Measurements from ENCODE around the gene GPR162. TPM values are rescaled to one million over a fixed set of nuclear protein-coding genes. Genes with fewer than 3 reads are reported as not detected.

Gene GPR162
- total RNA-seq, 1 experiment from 2014 or later = 6.1 TPM

- no peaks in the 10 kb centered on the region for H4K20me1 ChIP-seq (ENCODE audit: control insufficient read depth, insufficient read depth, insufficient read length)
- no peak overlapping the region for H3K56ac ChIP-seq (ENCODE audit: insufficient read length, low read depth, low read length)
- no CpG with 5 or more reads among the region's 2 CpGs for WGBS (ENCODE audit: extremely low coverage, insufficient read length, low lambda C conversion rate)
- no peak overlapping the region for H2AK5ac ChIP-seq (ENCODE audit: insufficient read length, low read length)
- H4K91ac ChIP-seq (ENCODE audit: insufficient read length, low read depth, low read length) = no peak overlapping the region
- H3K14ac ChIP-seq (ENCODE audit: insufficient read depth, low read length) = no peak overlapping the region
- no peak overlapping the region for H4K5ac ChIP-seq (ENCODE audit: insufficient read length, low read depth, low read length)
- peaks cover 50 to 89% (median 83%) of the 10 kb centered on the region in 3 experiments; a peak in 6 of 7 replicates for H3K36me3 Mint-ChIP-seq (ENCODE audit: insufficient read depth in 1 of 3, low read depth in 3 of 3)
- H2BK15ac ChIP-seq (ENCODE audit: low read depth, low read length) = no peak overlapping the region
- no peak overlapping the region for H3K9ac ChIP-seq (ENCODE audit: extremely low read depth, insufficient read length, low read length)
- no peaks in the 10 kb centered on the region for H3K27me3 Mint-ChIP-seq (ENCODE audit: low read depth)
- no peak for DNase-seq
- no peak overlapping the region for H2BK5ac ChIP-seq (ENCODE audit: insufficient read length, low read length)
- H2BK20ac ChIP-seq (ENCODE audit: low read depth, low read length, poor library complexity, severe bottlenecking) = no peak overlapping the region
- no peak for TF ChIP-seq CTCF (conservative IDR thresholded peaks at IDR 0.05)
- H3K4me1 ChIP-seq (ENCODE audit: insufficient read depth, low read length) = no peaks in the 10 kb centered on the region
- H3K79me1 ChIP-seq (ENCODE audit: insufficient read depth, low read depth, low read length, poor library complexity, severe bottlenecking) = no peaks in the 10 kb centered on the region
- H3K9me3 Mint-ChIP-seq = no peaks in the 10 kb centered on the region
- H2BK120ac ChIP-seq (ENCODE audit: low read depth, low read length, poor library complexity, severe bottlenecking) = no peak overlapping the region
- H3K79me2 ChIP-seq (ENCODE audit: insufficient read depth, low read length) = peaks cover 5% of the 10 kb centered on the region; the same call in 1 of the 2 replicates
- no peaks in the 10 kb centered on the region for H3K23me2 ChIP-seq (ENCODE audit: insufficient read length, low read depth, low read length, poor library complexity, severe bottlenecking)
- H3K4me1 Mint-ChIP-seq = peaks cover 4 to 5% of the 10 kb centered on the region in 2 experiments
- no peak overlapping the region for H3K27ac Mint-ChIP-seq
- H4K8ac ChIP-seq (replicated peaks; ENCODE audit: insufficient read length, low read depth, low read length) = no peak overlapping the region
- H3K27me3 ChIP-seq (ENCODE audit: insufficient read depth, low read length) = no peaks in the 10 kb centered on the region
- H3K18ac ChIP-seq (ENCODE audit: insufficient read length, low read depth, low read length) = no peak overlapping the region
- H3K9me3 ChIP-seq (ENCODE audit: control insufficient read depth, low read depth, low read length) = no peaks in the 10 kb centered on the region
- no peak overlapping the region for H3K23ac ChIP-seq (ENCODE audit: insufficient read length, low read depth, low read length)
- no peak overlapping the region for H3T11ph ChIP-seq (ENCODE audit: low read length)
- no peak overlapping the region for H2BK12ac ChIP-seq (ENCODE audit: insufficient read length, low read depth, low read length)
- no peak overlapping the region for H3K27ac ChIP-seq (ENCODE audit: insufficient read length, low read depth, low read length)
- H3K4me2 ChIP-seq (ENCODE audit: insufficient read depth, insufficient read length, low read length) = no peak overlapping the region
- H3K4ac ChIP-seq (ENCODE audit: low read depth, low read length) = no peak overlapping the region
- no peak overlapping the region for H3K4me3 Mint-ChIP-seq
- H2AFZ ChIP-seq (ENCODE audit: low read length) = no peak overlapping the region
Observed at GRCh38 chr12:6858799-6859198, 37.2 kb downstream of the GPR162 start.
